Measurements from ENCODE around the gene BCR. TPM values are rescaled to one million over a fixed set of nuclear protein-coding genes. Genes with fewer than 3 reads are reported as not detected.

BCR gene
- total RNA-seq, 2 experiments from 2014 or later: 60.0 to 64.8 TPM

- H3K4me3 ChIP-seq (ENCODE audit: low read length): no peak overlapping the region
- H3K36me3 ChIP-seq (ENCODE audit: insufficient read depth, low read length): peaks cover 85% of the 10 kb centered on the region
- no peak overlapping the region for H3K27ac Mint-ChIP-seq
- H3K9me3 ChIP-seq (ENCODE audit: control insufficient read depth in 1 of 2, insufficient read depth in 1 of 2, low read length in 2 of 2): no peaks in the 10 kb centered on the region
- no peaks in the 10 kb centered on the region for H3K27me3 ChIP-seq (ENCODE audit: control insufficient read depth in 1 of 2, insufficient read depth in 2 of 2, low read length in 2 of 2)
- DNase-seq (no peak), ATAC-seq (ENCODE audit: poor library complexity) (no peak)
- TF ChIP-seq CTCF (IDR thresholded peaks at IDR 0.05): no peak
- intact Hi-C loops (cut with DNase I, micrococcal nuclease): no loop called here
- peaks cover 83% of the 10 kb centered on the region for H3K36me3 Mint-ChIP-seq (ENCODE audit: low read depth)
- H3K27ac ChIP-seq (ENCODE audit: low read depth in 1 of 2, low read length in 2 of 2): no peak overlapping the region
- ChIA-PET POLR2A (no interaction called here), CTCF (no interaction called here)
- H3K27me3 Mint-ChIP-seq: no peaks in the 10 kb centered on the region
- no peak overlapping the region for H3K4me3 Mint-ChIP-seq
- H3K4me1 ChIP-seq (ENCODE audit: insufficient read depth, low read length): no peaks in the 10 kb centered on the region
- H3K4me1 Mint-ChIP-seq (ENCODE audit: low read depth): no peaks in the 10 kb centered on the region
- H3K9me3 Mint-ChIP-seq: no peaks in the 10 kb centered on the region
Measured at GRCh38 chr22:23292453-23293350, 112.4 kb downstream of the BCR start.

DNA sequence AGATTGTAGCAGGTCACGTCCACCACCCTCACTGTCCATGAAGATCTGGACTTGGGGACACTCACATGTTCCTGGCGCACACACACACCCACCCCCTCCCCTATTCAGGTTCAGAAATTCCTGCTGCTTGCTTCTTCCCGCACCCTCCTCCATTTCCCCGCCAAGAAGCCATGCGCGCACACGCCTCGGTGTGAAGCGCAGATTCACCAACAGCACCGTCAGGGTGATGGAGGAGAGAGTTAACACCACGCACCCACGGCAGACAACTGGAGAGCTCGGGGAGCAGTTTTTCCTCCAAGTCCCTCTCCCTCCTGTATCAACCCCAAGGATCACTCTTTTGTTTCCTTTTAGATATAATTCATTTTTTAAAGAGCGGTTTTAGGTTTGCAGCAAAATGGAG lies 113.4 kb downstream of the BCR start:
- DNase-seq (no peak), ATAC-seq (ENCODE audit: poor library complexity) (no peak)
- peaks cover 84% of the 10 kb centered on the region for H3K36me3 Mint-ChIP-seq (ENCODE audit: low read depth)
- no peaks in the 10 kb centered on the region for H3K27me3 Mint-ChIP-seq
- H3K36me3 ChIP-seq (ENCODE audit: insufficient read depth, low read length): peaks cover 85% of the 10 kb centered on the region
- intact Hi-C loops (cut with DNase I, micrococcal nuclease): no loop called here
- no peak overlapping the region for H3K27ac Mint-ChIP-seq
- no peak for TF ChIP-seq CTCF (IDR thresholded peaks at IDR 0.05)
- no peaks in the 10 kb centered on the region for H3K9me3 ChIP-seq (ENCODE audit: control insufficient read depth in 1 of 2, insufficient read depth in 1 of 2, low read length in 2 of 2)
- H3K4me3 ChIP-seq (ENCODE audit: low read length): no peak overlapping the region
- H3K4me1 Mint-ChIP-seq (ENCODE audit: low read depth): no peaks in the 10 kb centered on the region
- ChIA-PET CTCF (no interaction called here), POLR2A (no interaction called here)
- no peaks in the 10 kb centered on the region for H3K27me3 ChIP-seq (ENCODE audit: control insufficient read depth in 1 of 2, insufficient read depth in 2 of 2, low read length in 2 of 2)
- no peaks in the 10 kb centered on the region for H3K9me3 Mint-ChIP-seq
- no peak overlapping the region for H3K27ac ChIP-seq (ENCODE audit: low read depth in 1 of 2, low read length in 2 of 2)
- no peak overlapping the region for H3K4me3 Mint-ChIP-seq
- H3K4me1 ChIP-seq (ENCODE audit: insufficient read depth, low read length): no peaks in the 10 kb centered on the region

- no peaks in the 10 kb centered on the region for H3K9me3 Mint-ChIP-seq
- H3K9me3 ChIP-seq (ENCODE audit: control insufficient read depth in 1 of 2, insufficient read depth in 1 of 2, low read length in 2 of 2): no peaks in the 10 kb centered on the region
- ChIA-PET CTCF (no interaction called here), POLR2A (no interaction called here)
- no peak for ATAC-seq (ENCODE audit: poor library complexity)
- H3K27me3 ChIP-seq (ENCODE audit: control insufficient read depth in 1 of 2, insufficient read depth in 2 of 2, low read length in 2 of 2): no peaks in the 10 kb centered on the region
- no peaks in the 10 kb centered on the region for H3K4me1 ChIP-seq (ENCODE audit: insufficient read depth, low read length)
- no peak for TF ChIP-seq CTCF (IDR thresholded peaks at IDR 0.05)
- H3K4me3 Mint-ChIP-seq: no peak overlapping the region
- no peak overlapping the region for H3K4me3 ChIP-seq (ENCODE audit: low read length)
- no peak for DNase-seq
- no peaks in the 10 kb centered on the region for H3K27me3 Mint-ChIP-seq
- H3K27ac Mint-ChIP-seq: no peak overlapping the region
- no peaks in the 10 kb centered on the region for H3K4me1 Mint-ChIP-seq (ENCODE audit: low read depth)
- no peak overlapping the region for H3K27ac ChIP-seq (ENCODE audit: low read depth in 1 of 2, low read length in 2 of 2)
- peaks cover 79% of the 10 kb centered on the region for H3K36me3 Mint-ChIP-seq (ENCODE audit: low read depth)
- intact Hi-C loops (cut with DNase I, micrococcal nuclease): no loop called here
- H3K36me3 ChIP-seq (ENCODE audit: insufficient read depth, low read length): peaks cover 83% of the 10 kb centered on the region
Measured at GRCh38 chr22:23294221-23294620, 113.9 kb downstream of the BCR start.
